Astrocyte (in vitro differentiated cells and primary cell): Measurements from ENCODE around the gene YES1.

Experiments used
- EZH2 ChIP-seq: IDR thresholded peaks from 2 replicates; pipeline ENCODE4 v1.6.1; 2012; ENCODE audit warnings: mild to moderate bottlenecking, low read length, inconsistent platforms; ENCODE audit not compliant: insufficient read depth
- TF ChIP-seq, protein P1 (sequence below): IDR thresholded peaks from 2 replicates; pipeline ENCODE4 v1.5.1; 2011; ENCODE audit warnings: low read depth, mild to moderate bottlenecking, inconsistent platforms, low read length, moderate library complexity; ENCODE audit not compliant: insufficient read depth

DNA sequence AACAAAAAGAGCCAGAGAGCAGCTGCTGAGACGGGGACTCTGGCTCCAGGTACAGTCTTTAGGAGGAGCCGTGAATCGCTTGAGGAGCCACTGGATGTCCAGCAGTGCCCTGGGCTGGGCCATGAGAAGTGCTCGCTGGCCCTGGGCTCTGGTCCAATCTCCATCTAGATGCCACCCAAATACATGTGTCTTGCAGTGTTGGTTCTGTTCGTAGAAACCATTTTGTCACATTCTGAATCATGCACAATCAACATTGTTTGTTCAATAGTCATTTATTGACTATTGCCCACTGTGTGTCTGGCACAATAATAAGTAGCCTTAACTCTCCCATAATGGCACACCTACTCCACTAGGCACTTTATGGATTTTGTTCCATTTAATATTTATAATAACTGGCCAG is 128.5 kb downstream of the YES1 start:
- TF ChIP-seq, protein P1, sequence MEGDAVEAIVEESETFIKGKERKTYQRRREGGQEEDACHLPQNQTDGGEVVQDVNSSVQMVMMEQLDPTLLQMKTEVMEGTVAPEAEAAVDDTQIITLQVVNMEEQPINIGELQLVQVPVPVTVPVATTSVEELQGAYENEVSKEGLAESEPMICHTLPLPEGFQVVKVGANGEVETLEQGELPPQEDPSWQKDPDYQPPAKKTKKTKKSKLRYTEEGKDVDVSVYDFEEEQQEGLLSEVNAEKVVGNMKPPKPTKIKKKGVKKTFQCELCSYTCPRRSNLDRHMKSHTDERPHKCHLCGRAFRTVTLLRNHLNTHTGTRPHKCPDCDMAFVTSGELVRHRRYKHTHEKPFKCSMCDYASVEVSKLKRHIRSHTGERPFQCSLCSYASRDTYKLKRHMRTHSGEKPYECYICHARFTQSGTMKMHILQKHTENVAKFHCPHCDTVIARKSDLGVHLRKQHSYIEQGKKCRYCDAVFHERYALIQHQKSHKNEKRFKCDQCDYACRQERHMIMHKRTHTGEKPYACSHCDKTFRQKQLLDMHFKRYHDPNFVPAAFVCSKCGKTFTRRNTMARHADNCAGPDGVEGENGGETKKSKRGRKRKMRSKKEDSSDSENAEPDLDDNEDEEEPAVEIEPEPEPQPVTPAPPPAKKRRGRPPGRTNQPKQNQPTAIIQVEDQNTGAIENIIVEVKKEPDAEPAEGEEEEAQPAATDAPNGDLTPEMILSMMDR = no peak
- TF ChIP-seq EZH2 = no peak
